ENCODE results near the gene TMEM129.

Gene TMEM129

DNA sequence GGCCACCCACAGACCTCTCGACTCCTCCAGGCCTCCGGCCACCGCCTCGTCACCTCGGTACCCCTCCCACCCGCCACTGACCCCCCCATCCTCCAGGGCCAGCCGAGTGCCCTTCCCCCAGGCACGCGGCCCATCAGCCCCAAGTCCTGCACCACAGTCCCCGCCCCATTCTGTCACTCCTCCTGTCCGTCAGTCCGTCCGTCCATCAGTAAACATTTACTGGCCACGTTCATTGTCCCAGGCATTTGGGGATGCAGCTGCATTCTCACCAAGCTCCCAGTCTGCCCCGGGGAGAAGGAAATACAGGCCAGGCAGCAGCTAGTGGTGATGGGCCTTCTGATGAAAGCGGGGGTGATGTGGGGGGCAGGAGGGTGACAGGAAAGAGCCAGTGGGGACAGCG is 36.7 kb upstream of the TMEM129 start:
- FAIRE-seq: no peak

GRCh38 chr4:1756893-1757779 is 36.0 kb upstream of the TMEM129 start:
- no peak for FAIRE-seq

DNA sequence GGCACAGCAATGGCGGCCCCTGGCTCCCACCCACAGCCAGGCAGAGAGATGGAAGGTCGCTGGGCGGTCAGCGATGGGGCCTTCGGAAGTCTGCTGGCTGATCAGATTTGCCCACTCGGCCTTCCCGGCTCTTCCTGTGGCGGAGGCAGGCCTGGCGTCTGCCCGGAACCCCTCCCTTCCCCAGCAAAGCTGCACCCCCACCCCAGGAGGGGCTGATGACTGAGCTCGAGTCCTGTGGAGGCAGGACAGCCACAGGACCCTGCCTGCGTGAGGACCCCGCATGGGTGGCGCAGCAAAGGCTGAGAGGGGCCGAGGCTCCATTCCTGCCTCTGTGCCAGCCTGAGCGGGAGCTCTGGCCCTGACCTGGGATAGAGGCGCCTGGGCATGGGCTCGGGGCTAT is 35.0 kb upstream of the TMEM129 start:
- FAIRE-seq: no peak

DNA sequence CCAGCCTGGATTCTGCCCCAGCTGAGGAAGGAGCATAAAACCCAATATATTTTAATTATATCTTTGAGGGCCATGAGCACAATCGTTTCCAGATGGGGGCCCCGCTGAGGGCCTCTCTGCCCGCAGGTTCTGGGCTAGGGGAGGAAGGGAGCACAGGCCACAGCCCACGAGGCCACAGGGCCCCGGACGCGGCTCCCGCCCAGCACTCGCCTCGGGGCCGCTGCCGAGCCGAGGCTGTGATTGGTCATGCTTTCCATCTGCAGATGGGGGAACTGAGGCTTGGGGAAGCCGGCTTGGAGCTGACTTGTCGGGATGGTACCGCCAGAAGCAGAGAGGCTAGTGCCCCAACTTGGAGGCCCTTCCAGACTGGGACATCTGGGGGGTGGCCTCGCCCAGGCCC is 34.2 kb upstream of the TMEM129 start:
- FAIRE-seq: no peak

DNA sequence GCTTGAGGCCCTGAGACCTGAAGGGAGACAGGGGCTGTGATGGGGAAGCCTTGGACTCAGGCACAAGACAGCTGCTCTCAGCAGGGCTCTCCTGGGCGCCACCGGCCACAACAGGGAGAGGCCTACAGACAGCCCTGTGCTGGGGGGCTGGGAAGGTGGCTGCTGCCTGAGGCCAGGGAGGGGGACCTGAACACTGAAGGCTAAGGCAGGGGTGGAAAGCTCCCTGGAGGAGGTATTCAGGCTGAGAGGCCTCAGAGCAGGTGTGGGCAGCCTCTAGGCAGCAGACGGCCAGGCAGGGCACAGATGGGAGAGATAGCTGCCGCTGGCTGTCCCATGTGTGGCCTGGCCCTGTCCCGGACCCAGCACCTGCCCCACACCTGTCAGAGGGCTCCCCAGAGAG is 33.2 kb upstream of the TMEM129 start:
- FAIRE-seq: no peak

- no peak for FAIRE-seq
Observed at GRCh38 chr4:1753697-1754311, 32.7 kb upstream of the TMEM129 start.

DNA sequence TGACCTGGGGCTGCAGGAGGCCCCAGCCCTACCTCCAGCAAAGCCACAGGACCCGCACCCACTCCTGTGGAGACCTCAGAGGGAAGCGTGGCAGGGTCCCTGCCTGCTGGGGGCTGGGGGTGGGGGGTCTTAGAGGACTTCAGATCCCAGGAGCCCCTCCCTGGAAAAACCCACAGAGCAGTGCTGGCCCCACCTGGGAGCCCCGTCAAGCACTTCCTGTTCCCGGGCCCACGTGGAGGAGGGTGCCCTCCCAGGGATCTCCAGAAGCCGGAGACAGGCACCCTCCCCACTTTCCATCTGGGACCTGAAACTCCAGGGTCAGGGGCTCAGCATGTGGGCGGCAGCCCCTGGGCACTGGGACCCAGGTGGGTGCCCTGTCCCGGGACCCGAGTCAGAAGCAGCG is 32.2 kb upstream of the TMEM129 start:
- FAIRE-seq: no peak

GRCh38 chr4:1752284-1753041 is 31.3 kb upstream of the TMEM129 start:
- FAIRE-seq: no peak

- no peak for FAIRE-seq
Observed at GRCh38 chr4:1751919-1752283, 30.8 kb upstream of the TMEM129 start.

- FAIRE-seq: no peak
Observed at GRCh38 chr4:1751155-1751918, 30.2 kb upstream of the TMEM129 start.

- no peak for FAIRE-seq
Observed at GRCh38 chr4:1750381-1751154, 29.4 kb upstream of the TMEM129 start.

- FAIRE-seq: no peak
Observed at GRCh38 chr4:1749826-1750225, 28.7 kb upstream of the TMEM129 start.

GRCh38 chr4:1749370-1749769 is 28.2 kb upstream of the TMEM129 start:
- no peak for FAIRE-seq

GRCh38 chr4:1748465-1748995 is 27.4 kb upstream of the TMEM129 start:
- FAIRE-seq: no peak

DNA sequence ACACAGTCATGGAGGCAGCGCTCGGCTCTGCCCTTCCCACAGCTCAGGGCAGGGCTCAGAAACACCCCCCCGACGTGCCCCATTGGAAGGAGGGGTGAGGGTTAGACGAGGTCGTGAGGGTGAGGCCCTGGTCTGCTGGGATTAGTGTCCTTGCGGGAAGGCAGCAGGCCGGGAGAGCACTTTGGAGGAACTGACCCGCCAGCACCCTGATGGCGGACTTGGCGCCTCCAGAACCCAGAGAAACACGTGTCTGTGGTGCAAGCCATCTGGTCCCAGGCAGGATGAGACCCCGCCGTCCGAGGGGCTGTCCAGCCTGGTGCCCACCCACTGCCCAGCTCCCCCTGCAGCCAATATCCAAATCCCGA is 26.5 kb upstream of the TMEM129 start:
- no peak for FAIRE-seq

DNA sequence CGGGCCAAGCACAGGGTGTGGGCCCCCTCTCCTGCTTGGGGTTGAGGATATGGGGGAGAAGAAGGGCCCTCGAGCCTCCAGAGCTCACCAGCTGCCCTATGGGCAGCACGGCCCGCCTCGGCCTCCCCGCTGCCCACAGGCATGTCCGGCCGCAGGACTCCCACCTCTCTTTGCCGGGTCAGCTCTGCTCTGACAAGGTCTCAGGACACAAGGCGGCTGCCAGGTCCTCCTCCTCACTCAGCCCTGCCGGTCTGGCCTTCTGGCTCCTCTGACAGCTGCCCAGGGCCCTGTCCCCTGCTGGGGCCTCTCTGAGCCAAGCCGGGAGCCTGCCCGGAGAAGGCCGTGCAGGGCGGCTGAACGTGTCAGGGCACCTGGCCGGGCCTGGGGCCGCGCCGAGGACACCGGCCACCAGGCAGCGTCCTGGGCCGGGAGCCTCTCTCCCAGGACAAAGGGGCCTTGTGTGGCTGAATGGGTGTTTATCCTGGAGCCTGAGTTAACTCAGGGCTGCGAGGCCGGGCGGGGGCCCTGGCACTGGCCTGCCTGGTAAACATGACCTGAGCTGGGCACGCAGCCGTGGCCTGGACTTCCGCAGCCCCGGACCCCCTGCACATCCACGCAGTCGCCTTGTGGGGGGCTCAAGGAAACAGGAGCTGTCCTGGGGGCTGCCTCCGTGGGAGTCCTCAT is 25.9 kb upstream of the TMEM129 start:
- FAIRE-seq: no peak

DNA sequence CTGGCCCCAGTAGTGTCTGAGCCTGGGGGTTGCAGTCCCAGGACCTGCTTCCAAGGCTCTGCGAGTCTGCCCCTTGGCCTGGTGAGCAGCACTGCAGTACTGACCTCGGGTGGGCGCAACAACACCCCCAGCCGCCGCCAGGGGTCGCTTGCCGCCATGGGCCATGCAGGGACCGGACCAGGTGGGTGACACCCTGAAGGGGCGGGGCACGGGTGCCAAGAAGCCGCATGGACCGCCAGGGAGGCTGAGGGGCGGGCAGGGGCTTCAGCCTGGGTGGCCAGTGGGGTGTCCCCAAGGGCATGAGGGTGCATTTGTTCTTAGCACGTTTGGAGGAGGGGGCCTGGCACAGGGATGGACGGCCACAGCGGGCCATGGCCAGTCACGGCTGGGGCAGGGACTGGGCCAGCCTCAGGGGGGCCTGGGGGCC is 25.2 kb upstream of the TMEM129 start:
- FAIRE-seq: no peak

- FAIRE-seq: no peak
Observed at GRCh38 chr4:1745697-1746096, 24.6 kb upstream of the TMEM129 start.

DNA sequence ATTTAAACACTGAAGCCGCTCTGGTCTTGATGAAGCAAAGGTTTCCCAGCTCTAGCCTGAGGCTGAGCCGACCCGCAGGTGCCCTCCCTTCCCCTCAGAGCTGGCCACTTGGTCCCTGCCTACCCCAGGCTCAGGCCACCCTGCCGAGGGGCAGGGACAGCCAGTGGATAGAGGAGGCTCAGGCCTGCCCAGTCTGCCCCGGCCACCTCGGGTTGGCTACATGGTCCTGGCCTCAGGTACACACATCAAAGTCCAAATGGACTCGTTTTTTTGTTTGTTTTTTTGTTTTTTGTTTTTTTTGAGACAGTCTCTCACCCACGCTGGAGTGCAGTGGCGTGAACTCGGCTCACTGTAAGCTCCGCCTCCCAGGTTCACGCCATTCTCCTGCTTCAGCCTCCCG is 24.0 kb upstream of the TMEM129 start:
- FAIRE-seq: no peak

GRCh38 chr4:1744552-1744951 is 23.4 kb upstream of the TMEM129 start:
- FAIRE-seq: no peak

DNA sequence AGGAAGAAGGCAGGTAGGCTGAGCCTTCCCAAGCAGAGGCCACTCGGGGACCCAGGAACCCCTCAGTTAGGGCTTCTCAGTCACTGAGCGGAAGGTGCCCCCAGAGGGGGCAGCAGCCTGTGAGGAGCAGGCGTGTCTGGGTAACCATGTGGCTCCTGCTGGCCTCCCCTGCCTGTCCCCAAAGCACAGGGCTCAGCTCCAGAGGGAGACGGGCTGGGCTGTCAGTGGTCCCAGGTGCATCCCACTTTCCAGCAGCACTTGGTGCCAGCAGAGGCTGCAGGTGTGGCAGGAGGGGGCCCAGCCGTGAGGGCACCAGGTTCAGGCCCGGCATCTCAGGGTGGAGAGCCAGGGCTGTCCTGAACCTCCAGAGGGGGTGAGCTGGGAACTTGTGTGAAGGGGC is 22.9 kb upstream of the TMEM129 start:
- FAIRE-seq: no peak

Data from A204.1 (cell line).